Fibroblast of pulmonary artery (primary cell): ENCODE data around the gene OS9.

ENCODE experiments used
- DNase-seq: peaks from one replicate; pipeline ENCODE4 v3.0.0-alpha.2; 2010; ENCODE audit warnings: low read depth
- H3K4me3 ChIP-seq: replicated peaks from 2 replicates; pipeline ENCODE4 v1.5.1; 2011; ENCODE audit warnings: low read depth, mild to moderate bottlenecking, control low read depth, low read length, moderate library complexity
- CTCF ChIP-seq: IDR thresholded peaks from 2 replicates; pipeline ENCODE4 v1.5.1; 2011; ENCODE audit warnings: mild to moderate bottlenecking, control low read depth, low read length, inconsistent platforms; ENCODE audit errors: missing control alignments

Gene OS9

GRCh38 chr12:57735952-57736740 lies 42.2 kb downstream of the OS9 start:
- TF ChIP-seq CTCF = peak; percentile 29
- peak; percentile 29 for DNase-seq
- H3K4me3 ChIP-seq = peak overlapping the region; percentile 24

- H3K4me3 ChIP-seq = no peak overlapping the region
- DNase-seq = no peak
- no peak for TF ChIP-seq CTCF
Observed at GRCh38 chr12:57736741-57737466, 43.0 kb downstream of the OS9 start.

DNA sequence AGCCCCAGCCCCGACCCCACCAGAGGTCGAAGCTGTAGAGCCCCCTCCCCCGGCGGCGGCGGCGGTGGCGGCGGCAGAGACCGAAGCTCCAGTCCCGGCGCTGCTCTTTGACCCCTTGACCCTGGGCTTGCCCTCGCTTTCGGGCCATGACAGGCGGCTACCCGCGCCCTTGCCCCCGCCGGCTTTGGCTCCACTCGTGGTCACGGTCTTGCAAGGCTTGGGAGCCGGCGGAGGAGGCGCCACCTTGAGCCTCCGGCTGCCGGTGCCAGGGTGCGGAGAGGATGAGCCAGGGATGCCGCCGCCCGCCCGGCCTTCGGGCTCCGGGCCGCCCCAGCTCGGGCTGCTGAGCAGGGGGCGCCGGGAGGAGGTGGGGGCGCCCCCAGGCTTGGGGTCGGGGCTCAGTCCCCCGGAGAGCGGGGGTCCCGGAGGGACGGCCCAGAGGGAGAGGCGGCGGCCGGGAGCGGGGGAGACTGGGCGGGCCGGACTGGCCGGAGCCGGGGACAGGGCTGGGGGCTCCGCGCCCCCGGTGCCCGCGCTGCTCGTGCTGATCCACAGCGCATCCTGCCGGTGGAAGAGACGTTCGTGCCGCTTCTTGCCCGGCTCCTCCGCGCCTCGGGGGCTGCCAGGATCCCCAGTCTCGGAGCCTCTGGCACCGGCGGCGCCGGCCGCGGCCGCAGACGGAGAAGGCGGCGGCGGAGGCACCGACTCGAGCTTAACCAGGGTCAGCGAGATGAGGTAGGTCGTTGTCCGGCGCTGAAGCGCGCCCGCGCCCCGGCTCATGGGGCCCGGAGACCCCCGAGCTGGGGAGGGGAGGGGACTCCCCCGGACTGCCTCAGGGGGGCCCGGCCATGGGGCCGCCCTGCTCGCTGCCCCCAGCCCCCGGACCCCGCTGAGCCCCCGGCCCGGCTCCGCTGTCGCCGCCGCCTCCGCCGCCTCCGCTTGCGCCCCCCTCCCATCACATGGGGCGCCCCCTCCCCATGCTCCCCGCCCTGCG lies 43.8 kb downstream of the OS9 start:
- DNase-seq = no peak
- H3K4me3 ChIP-seq = peak overlapping the region; percentile 17
- TF ChIP-seq CTCF = peak; percentile 3

- TF ChIP-seq CTCF = no peak
- H3K4me3 ChIP-seq = peak within 1 kb of the TSS; percentile 17
- DNase-seq = no peak
Observed at GRCh38 chr12:57738661-57739237, 44.8 kb downstream of the OS9 start, which contains the start of gene AGAP2. Gene AGAP2 (minus strand): TSS chr12:57738742. CDS start chr12:57738246, 496 bp downstream.

GRCh38 chr12:57739387-57739786 lies 45.5 kb downstream of the OS9 start:
- H3K4me3 ChIP-seq = no peak overlapping the region
- DNase-seq = no peak
- TF ChIP-seq CTCF = no peak

DNA sequence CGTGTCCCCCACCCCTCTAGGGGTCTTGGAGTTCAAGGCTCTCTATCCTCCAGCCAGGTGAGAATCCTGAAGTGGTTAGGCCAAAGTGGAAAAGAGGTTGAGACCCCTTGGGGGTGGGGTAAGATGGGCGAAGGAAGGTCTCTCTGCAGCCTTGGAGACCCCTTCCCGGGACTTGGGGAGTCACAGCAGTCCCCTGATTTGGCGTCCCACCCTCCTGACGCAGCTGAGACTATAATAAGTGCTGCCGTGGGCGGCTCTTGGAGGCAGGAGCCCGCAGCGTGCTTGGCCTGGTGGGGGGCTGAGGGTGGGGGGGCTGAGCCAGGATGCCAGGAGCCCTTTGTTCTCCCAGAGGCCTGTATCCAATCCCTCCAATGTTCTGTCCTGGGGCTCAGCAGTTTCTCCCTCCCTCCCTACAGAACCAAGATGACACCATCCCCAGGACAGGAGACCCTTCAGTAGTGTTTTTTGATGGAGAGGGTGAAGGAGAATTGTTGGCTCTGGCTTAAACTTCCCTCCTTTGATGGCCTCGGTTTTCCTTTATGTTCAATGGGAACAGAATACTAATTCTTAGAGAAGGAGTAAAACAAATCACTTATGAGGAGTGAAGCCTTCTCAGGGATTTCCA lies 46.1 kb downstream of the OS9 start:
- H3K4me3 ChIP-seq = no peak overlapping the region
- no peak for TF ChIP-seq CTCF
- no peak for DNase-seq
